Glutamatergic neuron (in vitro differentiated cells): ENCODE measurements around the gene GSTM4. TPM values are rescaled to one million over a fixed set of nuclear protein-coding genes. Genes with fewer than 3 reads are reported as not detected.

Experiments used
- DNase-seq: peaks from one replicate; pipeline ENCODE4 v3.0.0; 2022
- H3K27ac Mint-ChIP-seq: one replicate; pipeline ENCODE4 v1.8.0; 2020; ENCODE audit warnings: mild to moderate bottlenecking, mixed read lengths, inconsistent platforms; ENCODE audit not compliant: unreplicated experiment
- H3K27me3 Mint-ChIP-seq: one replicate; pipeline ENCODE4 v1.8.0; 2020; ENCODE audit warnings: mild to moderate bottlenecking, moderate library complexity, mixed read lengths, inconsistent platforms; ENCODE audit not compliant: unreplicated experiment
- H3K36me3 Mint-ChIP-seq: one replicate; pipeline ENCODE4 v1.8.0; 2020; ENCODE audit warnings: mild to moderate bottlenecking, mixed read lengths, inconsistent platforms; ENCODE audit not compliant: unreplicated experiment
- H3K4me1 Mint-ChIP-seq: one replicate; pipeline ENCODE4 v1.8.0; 2020; ENCODE audit warnings: mild to moderate bottlenecking, low read depth, mixed read lengths, inconsistent platforms; ENCODE audit not compliant: unreplicated experiment
- H3K4me3 Mint-ChIP-seq: one replicate; pipeline ENCODE4 v1.8.0; 2020; ENCODE audit warnings: mild to moderate bottlenecking, mixed read lengths, inconsistent platforms; ENCODE audit not compliant: unreplicated experiment
- H3K9me3 Mint-ChIP-seq: one replicate; pipeline ENCODE4 v1.8.0; 2020; ENCODE audit warnings: mild to moderate bottlenecking, moderate library complexity, mixed read lengths, inconsistent platforms; ENCODE audit not compliant: unreplicated experiment
- total RNA-seq: library from RNA; stranded (reverse); fragmentation: NEBNext Ultra II Directional; extraction: Animal tissue kit (Norgen Biotek cat#: 25700); gene quantifications from one replicate; pipeline ENCODE4 v1.2.1, GENCODE V29; 2021; ENCODE audit not compliant: unreplicated experiment
- TF ChIP-seq, protein P1 (sequence below): fragments of 200-600 bp; sonication (generic); IDR thresholded peaks from one replicate; pipeline ENCODE4 v1.5.0; 2021; ENCODE audit not compliant: partially characterized antibody, unreplicated experiment

The GSTM4 gene
- total RNA-seq, 1 donor from 2014 or later: 12.3 TPM

DNA sequence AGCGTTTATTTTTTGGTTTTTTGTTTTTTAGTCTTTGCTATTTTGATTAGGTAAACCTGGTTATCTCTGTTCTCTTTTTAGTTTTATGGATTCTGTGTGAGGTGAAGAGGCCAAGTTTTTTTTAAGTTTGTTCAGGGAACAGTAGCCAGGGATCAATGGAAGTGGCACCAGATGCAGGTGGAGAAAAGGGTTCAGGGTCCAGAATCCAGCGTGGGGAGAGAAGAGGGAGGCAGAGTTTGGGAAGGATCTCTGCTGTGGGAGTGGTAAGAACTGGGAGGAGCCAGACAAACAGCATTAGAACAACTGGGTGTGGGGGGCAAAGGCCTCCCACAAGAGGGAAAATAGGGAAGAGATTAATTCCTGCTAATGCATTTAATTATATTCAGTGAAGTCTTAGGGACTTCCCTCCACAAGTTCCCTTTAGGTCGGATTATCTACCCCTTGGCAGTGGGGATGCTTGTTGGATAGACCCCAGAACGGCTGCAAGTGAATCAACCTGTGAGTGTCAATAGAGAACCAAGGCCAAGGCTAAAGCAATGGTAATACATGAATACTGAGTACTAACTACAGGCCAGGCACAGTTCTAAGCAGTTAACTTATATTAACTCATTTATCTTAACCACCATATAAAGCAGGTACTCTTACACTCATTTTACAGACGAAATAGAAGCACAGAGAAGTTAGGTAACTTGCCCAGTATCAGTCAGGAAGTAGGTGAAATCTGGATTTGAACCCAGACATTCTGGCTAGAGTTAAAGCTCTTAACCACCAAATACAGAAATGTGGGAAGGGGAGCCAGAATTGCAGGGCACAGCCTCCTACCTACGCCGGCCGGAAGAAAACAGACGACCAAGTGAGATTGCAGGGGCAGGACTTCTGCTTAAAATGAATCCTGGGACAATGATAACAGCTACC lies 37.0 kb upstream of the GSTM4 start:
- TF ChIP-seq, protein P1, sequence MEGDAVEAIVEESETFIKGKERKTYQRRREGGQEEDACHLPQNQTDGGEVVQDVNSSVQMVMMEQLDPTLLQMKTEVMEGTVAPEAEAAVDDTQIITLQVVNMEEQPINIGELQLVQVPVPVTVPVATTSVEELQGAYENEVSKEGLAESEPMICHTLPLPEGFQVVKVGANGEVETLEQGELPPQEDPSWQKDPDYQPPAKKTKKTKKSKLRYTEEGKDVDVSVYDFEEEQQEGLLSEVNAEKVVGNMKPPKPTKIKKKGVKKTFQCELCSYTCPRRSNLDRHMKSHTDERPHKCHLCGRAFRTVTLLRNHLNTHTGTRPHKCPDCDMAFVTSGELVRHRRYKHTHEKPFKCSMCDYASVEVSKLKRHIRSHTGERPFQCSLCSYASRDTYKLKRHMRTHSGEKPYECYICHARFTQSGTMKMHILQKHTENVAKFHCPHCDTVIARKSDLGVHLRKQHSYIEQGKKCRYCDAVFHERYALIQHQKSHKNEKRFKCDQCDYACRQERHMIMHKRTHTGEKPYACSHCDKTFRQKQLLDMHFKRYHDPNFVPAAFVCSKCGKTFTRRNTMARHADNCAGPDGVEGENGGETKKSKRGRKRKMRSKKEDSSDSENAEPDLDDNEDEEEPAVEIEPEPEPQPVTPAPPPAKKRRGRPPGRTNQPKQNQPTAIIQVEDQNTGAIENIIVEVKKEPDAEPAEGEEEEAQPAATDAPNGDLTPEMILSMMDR: no peak
- Mint-ChIP-seq H3K4me3 (peak overlapping the region; percentile 98), H3K36me3 (no peaks in the 10 kb centered on the region), H3K4me1 (peaks cover 8% of the 10 kb centered on the region), H3K27ac (no peak overlapping the region), H3K27me3 (peaks cover 7% of the 10 kb centered on the region), H3K9me3 (peaks cover 3% of the 10 kb centered on the region)
- no peak for DNase-seq

DNA sequence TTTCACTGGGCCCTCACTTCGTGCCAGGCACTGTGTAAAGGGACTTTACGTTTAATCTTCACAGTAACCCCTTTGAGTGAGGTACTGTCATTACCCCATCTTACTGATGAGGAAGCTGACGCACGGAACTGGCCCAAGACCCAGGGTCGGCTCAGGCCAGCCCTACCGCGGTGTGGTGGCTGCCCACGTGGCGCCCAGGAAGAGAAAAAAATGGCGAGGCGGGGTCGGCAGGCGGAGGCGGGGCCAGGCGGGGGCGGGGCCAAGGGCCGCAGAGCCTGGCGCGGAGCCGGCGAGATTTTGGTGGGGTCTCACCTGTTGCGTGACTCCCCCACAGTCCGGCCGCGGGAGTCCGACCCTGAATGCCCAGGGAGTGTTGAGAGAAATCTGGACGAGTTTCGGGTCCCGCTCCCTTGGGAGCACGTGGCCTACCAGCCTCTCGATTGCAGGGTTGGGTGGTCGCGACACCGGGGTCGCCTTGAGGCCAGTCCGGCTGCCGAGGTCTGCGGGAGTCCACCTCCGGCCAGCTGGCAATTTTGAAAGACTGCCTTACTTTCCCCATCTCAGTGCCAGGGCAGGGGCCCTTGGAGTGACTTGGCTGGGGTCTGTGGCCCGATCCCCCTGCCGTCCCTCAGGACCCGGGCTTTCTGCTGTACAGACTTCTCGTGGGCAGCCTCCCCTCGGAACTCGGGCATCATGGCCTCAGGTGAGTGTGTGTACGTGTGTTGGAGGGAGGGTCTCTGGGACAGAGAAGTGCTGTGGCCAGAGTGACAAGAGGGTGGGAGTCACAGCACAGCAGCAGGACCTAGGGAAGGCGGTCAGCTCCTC lies 36.1 kb upstream of the GSTM4 start, which contains the start of the genes AMPD2 and GNAT2:
Gene AMPD2 (plus strand): TSS at position 262 of the 825 bp plus-strand sequence. CDS start 1,339 bp downstream, outside the sequence.
Gene GNAT2 (minus strand): TSS at position 41 of the 825 bp plus-strand sequence. CDS start 6,746 bp downstream, outside the sequence.
- Mint-ChIP-seq H3K9me3 (peaks cover 3% of the 10 kb centered on the region), H3K4me1 (peaks cover 9% of the 10 kb centered on the region), H3K27me3 (peaks cover 7% of the 10 kb centered on the region), H3K36me3 (no peaks in the 10 kb centered on the region), H3K4me3 (peak within 1 kb of the TSS; percentile 98), H3K27ac (peak within 1 kb of the TSS; percentile 85)
- peak; percentile 71 for DNase-seq
- TF ChIP-seq, protein P1: no peak

DNA sequence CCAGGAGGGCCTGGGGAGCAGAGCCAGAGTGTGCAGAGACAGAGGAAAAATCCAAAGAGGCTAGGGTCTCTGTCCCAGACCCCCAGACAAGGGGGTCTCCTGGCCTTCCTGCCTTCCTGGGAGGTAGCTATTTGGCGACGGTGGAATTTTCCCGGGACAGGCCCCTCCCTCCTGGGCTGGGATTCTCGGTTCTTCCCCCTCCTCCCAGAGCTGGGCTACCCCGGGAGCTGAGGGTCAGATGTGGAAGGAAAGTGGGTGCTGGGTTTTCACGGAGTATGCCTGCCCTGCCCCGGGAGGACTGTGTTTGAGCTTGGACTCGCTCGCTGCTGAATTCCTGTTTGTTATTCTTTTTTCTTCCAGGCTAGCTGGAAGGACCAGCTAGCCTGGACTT lies 35.5 kb upstream of the GSTM4 start:
- H3K27ac Mint-ChIP-seq: peak overlapping the region; percentile 85
- H3K9me3 Mint-ChIP-seq: peaks cover 3% of the 10 kb centered on the region
- H3K4me1 Mint-ChIP-seq: peaks cover 13% of the 10 kb centered on the region
- H3K4me3 Mint-ChIP-seq: peak overlapping the region; percentile 98
- DNase-seq: no peak
- no peaks in the 10 kb centered on the region for H3K36me3 Mint-ChIP-seq
- TF ChIP-seq, protein P1: no peak
- H3K27me3 Mint-ChIP-seq: peaks cover 9% of the 10 kb centered on the region

DNA sequence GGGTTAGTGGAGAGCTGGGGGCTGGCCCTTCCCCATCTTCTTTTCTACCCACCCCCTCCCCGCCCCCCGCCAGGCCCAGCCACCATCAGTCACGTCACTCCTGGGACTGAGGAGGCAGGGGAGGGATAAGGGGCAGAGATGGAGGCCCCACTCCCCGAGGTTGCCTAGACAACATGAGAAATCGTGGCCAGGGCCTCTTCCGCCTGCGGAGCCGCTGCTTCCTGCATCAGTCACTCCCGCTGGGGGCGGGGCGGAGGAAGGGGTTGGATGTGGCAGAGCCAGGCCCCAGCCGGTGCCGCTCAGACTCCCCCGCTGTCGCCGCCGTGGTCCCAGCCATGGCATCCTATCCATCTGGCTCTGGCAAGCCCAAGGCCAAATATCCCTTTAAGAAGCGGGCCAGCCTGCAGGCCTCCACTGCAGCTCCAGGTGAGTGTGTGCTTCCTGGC lies 35.0 kb upstream of the GSTM4 start:
- Mint-ChIP-seq H3K9me3 (peaks cover 3% of the 10 kb centered on the region), H3K27ac (no peak overlapping the region), H3K27me3 (peaks cover 11% of the 10 kb centered on the region), H3K4me3 (peak overlapping the region; percentile 98), H3K36me3 (no peaks in the 10 kb centered on the region), H3K4me1 (peaks cover 17% of the 10 kb centered on the region)
- TF ChIP-seq, protein P1: no peak
- peak; percentile 94 for DNase-seq
